Central memory CD4-positive, alpha-beta T cell (primary cell): Measurements from ENCODE around the gene DHTKD1.
"Not testable (repeated sequence)": the region's sequence is repeated elsewhere in the genome, so short reads cannot be mapped to it uniquely, and the experiment has no call there.

ENCODE experiments used
- DNase-seq: peaks from one replicate; pipeline ENCODE4 v3.0.0; 2022

The DHTKD1 gene

GRCh38 chr10:12156367-12157123 is 87.8 kb downstream of the DHTKD1 start:
- no peak for DNase-seq

GRCh38 chr10:12158111-12158510 is 89.4 kb downstream of the DHTKD1 start:
- DNase-seq: no peak

- DNase-seq: no peak
Observed at GRCh38 chr10:12160664-12161063, 91.9 kb downstream of the DHTKD1 start.

- no peak for DNase-seq
Observed at GRCh38 chr10:12162927-12163326, 94.2 kb downstream of the DHTKD1 start.

GRCh38 chr10:12164085-12164484 is 95.3 kb downstream of the DHTKD1 start:
- no peak for DNase-seq

- DNase-seq: no peak
Observed at GRCh38 chr10:12165036-12165435, 96.3 kb downstream of the DHTKD1 start.

- no peak for DNase-seq
Observed at GRCh38 chr10:12165999-12166775, 97.4 kb downstream of the DHTKD1 start.

GRCh38 chr10:12171512-12171911 is 102.8 kb downstream of the DHTKD1 start:
- not testable (repeated sequence) for DNase-seq
